Activated naive CD4-positive, alpha-beta T cell treated with anti-CD3 and anti-CD28 coated beads, Interleukin-2, amount 50 U/mL, for 24 hours (primary cell): ENCODE results near the gene ICE2.

Experiments used
- H3K27ac Mint-ChIP-seq: one replicate; pipeline ENCODE4 v1.8.0; 2021; ENCODE audit warnings: mild to moderate bottlenecking, mixed read lengths
- H3K27me3 Mint-ChIP-seq: one replicate; pipeline ENCODE4 v1.8.0; 2021; ENCODE audit warnings: mixed read lengths
- H3K36me3 Mint-ChIP-seq: one replicate; pipeline ENCODE4 v1.8.0; 2021; ENCODE audit warnings: mixed read lengths
- H3K4me1 Mint-ChIP-seq: one replicate; pipeline ENCODE4 v1.8.0; 2021; ENCODE audit warnings: mixed read lengths
- H3K4me3 Mint-ChIP-seq: one replicate; pipeline ENCODE4 v1.8.0; 2021; ENCODE audit warnings: mild to moderate bottlenecking, mixed read lengths
- H3K9me3 Mint-ChIP-seq: one replicate; pipeline ENCODE4 v1.8.0; 2021; ENCODE audit warnings: mixed read lengths

Gene ICE2

GRCh38 chr15:60394689-60395097 is 84.2 kb downstream of the ICE2 start:
- Mint-ChIP-seq H3K4me3 (no peak overlapping the region), H3K36me3 (no peaks in the 10 kb centered on the region), H3K27me3 (no peaks in the 10 kb centered on the region), H3K27ac (no peak overlapping the region), H3K9me3 (no peaks in the 10 kb centered on the region), H3K4me1 (peaks cover 36% of the 10 kb centered on the region)

- H3K27ac Mint-ChIP-seq = no peak overlapping the region
- no peaks in the 10 kb centered on the region for H3K27me3 Mint-ChIP-seq
- no peaks in the 10 kb centered on the region for H3K9me3 Mint-ChIP-seq
- H3K36me3 Mint-ChIP-seq = no peaks in the 10 kb centered on the region
- H3K4me1 Mint-ChIP-seq = peaks cover 37% of the 10 kb centered on the region
- H3K4me3 Mint-ChIP-seq = no peak overlapping the region
Observed at GRCh38 chr15:60392986-60393790, 85.8 kb downstream of the ICE2 start.

DNA sequence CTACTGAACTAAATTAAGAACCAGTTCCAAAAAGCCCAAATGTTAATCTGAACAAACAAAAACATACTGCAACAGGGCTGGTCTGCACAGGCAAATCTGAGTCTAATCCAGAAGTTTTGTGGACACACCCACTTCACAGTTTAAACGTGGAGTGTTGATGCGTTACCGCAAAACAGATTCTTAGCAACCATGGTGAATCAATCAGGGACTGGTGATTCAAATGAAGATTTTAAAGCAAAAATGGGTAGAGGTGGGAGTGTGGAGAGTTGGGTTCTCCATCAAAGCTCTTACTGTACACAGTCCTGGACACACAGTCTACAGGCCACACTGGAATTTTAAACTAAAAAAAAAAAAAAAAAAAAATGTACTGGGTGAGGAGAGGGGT is 86.3 kb downstream of the ICE2 start:
- Mint-ChIP-seq H3K27me3 (no peaks in the 10 kb centered on the region), H3K9me3 (no peaks in the 10 kb centered on the region), H3K4me3 (no peak overlapping the region), H3K27ac (no peak overlapping the region), H3K4me1 (peaks cover 37% of the 10 kb centered on the region), H3K36me3 (no peaks in the 10 kb centered on the region)

DNA sequence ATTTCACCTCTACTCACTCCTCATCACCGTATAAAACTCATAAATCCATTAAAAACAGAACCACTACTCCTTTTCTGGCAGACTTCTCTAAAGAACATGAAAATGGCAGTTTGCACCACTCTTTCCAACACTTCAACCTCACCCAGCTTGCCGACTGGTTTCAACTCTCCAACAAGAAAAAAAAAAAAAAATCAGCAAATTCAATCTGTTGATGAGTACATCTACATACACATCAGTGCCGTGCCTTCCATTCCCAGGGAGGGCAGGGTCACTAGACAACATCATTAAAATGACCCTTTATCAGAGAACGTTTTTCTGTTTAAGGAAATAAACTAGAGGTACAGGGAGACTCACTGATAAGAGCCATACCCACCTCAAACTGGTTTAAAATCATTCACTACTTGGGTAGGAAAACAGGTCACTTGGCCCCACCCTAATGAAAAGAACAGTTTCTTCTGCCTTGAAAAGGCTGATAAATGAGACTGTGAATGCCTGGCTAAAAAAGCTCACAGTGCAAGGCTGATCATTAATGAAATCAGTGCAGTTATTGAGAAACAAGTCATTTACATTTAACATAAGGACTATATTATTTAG is 87.1 kb downstream of the ICE2 start:
- Mint-ChIP-seq H3K36me3 (no peaks in the 10 kb centered on the region), H3K9me3 (no peaks in the 10 kb centered on the region), H3K4me1 (peaks cover 33% of the 10 kb centered on the region), H3K27me3 (no peaks in the 10 kb centered on the region), H3K27ac (no peak overlapping the region), H3K4me3 (no peak overlapping the region)

DNA sequence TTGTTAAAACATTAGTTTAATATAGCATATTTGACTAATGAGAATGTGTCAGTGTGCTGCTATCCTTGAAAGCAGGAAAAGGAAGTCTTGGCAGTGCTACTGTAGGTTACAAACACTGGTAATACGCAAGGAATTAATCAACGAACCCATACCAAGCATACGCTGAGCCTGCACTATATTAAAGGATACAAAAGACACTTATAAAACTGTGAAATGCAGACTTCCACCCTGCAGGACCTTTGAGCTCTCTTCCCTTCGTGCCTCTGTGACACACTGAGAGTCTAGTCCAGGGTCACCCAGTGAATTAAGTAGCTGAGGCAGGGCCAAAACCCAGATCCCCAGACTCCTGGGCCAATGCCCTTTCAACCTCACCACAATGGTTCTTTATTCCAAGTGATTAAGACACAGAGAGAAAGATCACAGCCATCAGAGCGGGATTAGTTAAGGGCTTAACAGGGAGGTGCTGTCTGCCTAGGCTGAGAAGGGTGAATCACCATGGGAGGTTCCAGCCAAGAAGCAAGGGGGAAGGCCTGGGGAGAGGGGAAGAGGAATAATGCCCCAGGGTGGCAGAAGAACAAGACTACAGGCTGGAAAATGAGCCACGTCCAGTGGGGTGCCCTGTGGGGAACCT is 88.0 kb downstream of the ICE2 start:
- no peaks in the 10 kb centered on the region for H3K36me3 Mint-ChIP-seq
- no peak overlapping the region for H3K27ac Mint-ChIP-seq
- no peaks in the 10 kb centered on the region for H3K9me3 Mint-ChIP-seq
- H3K4me1 Mint-ChIP-seq = peaks cover 30% of the 10 kb centered on the region
- no peaks in the 10 kb centered on the region for H3K27me3 Mint-ChIP-seq
- H3K4me3 Mint-ChIP-seq = no peak overlapping the region

- Mint-ChIP-seq H3K4me1 (peaks cover 30% of the 10 kb centered on the region), H3K36me3 (no peaks in the 10 kb centered on the region), H3K27me3 (no peaks in the 10 kb centered on the region), H3K9me3 (no peaks in the 10 kb centered on the region), H3K27ac (no peak overlapping the region), H3K4me3 (no peak overlapping the region)
Observed at GRCh38 chr15:60390231-60390630, 88.7 kb downstream of the ICE2 start.

GRCh38 chr15:60389261-60390077 is 89.5 kb downstream of the ICE2 start:
- Mint-ChIP-seq H3K27ac (no peak overlapping the region), H3K4me1 (peaks cover 30% of the 10 kb centered on the region), H3K4me3 (peak overlapping the region; percentile 19), H3K36me3 (no peaks in the 10 kb centered on the region), H3K9me3 (no peaks in the 10 kb centered on the region), H3K27me3 (no peaks in the 10 kb centered on the region)

GRCh38 chr15:60387321-60387720 is 91.6 kb downstream of the ICE2 start:
- H3K9me3 Mint-ChIP-seq = no peaks in the 10 kb centered on the region
- no peak overlapping the region for H3K4me3 Mint-ChIP-seq
- H3K27me3 Mint-ChIP-seq = no peaks in the 10 kb centered on the region
- peaks cover 20% of the 10 kb centered on the region for H3K4me1 Mint-ChIP-seq
- H3K27ac Mint-ChIP-seq = no peak overlapping the region
- H3K36me3 Mint-ChIP-seq = peaks cover 5% of the 10 kb centered on the region

DNA sequence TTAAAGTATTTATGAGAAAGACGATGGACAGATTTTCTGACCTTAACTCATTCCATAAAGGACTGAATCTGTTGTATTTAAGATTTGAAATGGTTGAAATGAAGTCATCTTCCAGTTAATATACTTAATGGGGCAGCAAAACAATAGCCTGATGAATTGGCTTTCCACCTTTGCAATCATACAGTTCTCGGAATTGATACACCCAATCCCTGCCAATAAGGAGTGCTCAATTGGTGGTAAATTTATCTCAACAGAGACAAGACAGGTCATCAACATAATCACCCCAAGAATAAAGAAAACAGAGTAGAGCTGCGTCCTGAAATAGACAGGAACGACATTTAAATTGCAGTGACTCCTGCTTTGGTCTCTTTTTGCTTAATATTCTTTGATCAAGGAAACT is 92.3 kb downstream of the ICE2 start:
- Mint-ChIP-seq H3K36me3 (peaks cover 5% of the 10 kb centered on the region), H3K27ac (no peak overlapping the region), H3K4me1 (peaks cover 20% of the 10 kb centered on the region)

DNA sequence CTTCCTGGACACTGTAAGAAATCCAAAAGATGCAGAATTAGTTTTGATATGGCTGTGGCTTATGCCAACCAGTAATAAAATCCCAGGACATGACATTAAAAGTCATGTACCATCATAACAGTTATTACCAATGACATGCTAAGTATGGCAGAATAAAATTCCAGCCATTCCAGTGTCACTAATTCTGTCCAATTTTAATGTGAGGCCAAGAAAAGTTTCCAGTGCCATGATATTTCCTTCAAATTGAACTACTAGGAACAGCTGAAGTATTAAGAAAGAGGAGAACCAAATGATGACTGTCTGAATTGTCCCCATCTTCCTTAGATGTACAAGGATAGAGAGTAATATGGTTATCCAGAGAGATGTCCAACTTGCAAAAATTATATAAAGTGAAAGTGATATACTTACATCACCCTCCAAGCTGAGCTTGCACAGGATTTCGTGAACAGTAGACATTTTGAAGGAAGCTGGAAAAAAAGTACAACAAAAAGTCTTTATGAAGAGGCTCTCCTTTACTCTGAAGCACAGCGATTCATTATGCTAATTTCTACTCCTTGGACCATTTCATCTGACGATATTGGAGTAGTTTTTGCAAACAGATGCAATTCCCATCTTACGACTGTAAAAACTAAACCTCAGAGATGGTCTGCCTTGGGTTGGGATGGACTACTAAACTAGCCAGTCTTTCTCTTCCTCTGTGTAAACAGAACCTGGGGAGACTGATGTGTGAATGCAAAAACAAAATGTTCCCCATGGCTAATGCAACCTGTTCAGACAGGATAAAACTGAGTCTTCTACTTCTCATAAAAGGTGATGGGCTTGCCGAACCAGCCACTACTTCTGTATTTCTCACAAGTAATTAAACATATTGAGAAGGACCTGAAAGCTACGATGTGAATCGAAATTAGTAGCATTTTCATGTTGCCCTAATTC is 93.1 kb downstream of the ICE2 start:
- no peaks in the 10 kb centered on the region for H3K27me3 Mint-ChIP-seq
- peaks cover 20% of the 10 kb centered on the region for H3K4me1 Mint-ChIP-seq
- H3K27ac Mint-ChIP-seq = no peak overlapping the region
- peaks cover 10% of the 10 kb centered on the region for H3K36me3 Mint-ChIP-seq
- H3K9me3 Mint-ChIP-seq = no peaks in the 10 kb centered on the region
- no peak overlapping the region for H3K4me3 Mint-ChIP-seq

More for the DNA sequence above, 92.3 kb downstream of the ICE2 start:
- Mint-ChIP-seq H3K9me3 (no peaks in the 10 kb centered on the region), H3K4me3 (no peak overlapping the region), H3K27me3 (no peaks in the 10 kb centered on the region)

DNA sequence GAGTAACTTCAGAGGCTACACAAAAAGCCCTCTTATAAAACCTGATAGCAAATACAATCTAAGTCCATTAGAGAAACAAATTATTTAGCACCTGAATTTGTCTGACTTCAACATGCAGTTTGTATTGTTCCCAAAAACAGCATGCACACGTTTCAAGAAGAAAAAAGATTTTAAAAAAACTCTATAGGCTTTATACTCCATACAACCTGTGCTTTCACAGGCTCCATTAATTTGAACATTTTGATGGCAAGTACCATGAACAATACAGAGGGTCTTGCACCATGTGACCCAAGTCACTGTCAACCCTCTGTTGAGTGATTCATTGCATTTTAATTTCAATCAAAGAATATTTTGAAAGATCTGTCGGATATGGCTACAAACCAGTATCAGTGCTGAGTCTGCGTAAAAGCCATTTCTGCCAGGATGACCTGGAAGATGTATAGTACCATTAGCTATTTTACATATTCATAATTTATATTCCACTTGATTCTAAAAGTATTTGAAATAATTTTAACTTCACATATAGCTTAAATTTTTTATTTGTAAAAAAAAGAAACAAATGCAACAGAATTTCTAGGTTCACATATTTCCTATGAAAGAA is 94.3 kb downstream of the ICE2 start:
- peaks cover 13% of the 10 kb centered on the region for H3K4me1 Mint-ChIP-seq
- H3K36me3 Mint-ChIP-seq = peaks cover 10% of the 10 kb centered on the region
- H3K9me3 Mint-ChIP-seq = no peaks in the 10 kb centered on the region
- H3K27me3 Mint-ChIP-seq = no peaks in the 10 kb centered on the region
- H3K27ac Mint-ChIP-seq = no peak overlapping the region
- no peak overlapping the region for H3K4me3 Mint-ChIP-seq

DNA sequence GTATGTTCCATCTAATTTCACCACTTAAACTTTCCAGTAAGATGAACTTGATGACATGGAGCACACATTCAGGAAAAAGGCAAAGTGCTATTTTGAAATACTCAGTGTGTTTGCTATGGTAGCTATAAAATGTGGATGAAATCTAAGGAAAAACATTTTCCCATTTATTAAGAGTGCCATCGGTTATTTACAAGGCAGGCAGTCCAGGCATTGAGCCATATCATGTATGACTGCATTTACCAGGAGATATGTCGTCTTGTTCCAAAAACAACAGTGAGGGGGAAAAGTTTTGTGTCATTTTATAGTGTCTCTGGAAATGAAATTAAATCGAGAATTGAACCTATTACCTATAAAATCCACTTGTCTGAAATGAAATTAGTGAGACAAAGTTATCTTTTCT is 94.9 kb downstream of the ICE2 start:
- peaks cover 10% of the 10 kb centered on the region for H3K36me3 Mint-ChIP-seq
- no peaks in the 10 kb centered on the region for H3K27me3 Mint-ChIP-seq
- H3K4me1 Mint-ChIP-seq = peaks cover 7% of the 10 kb centered on the region
- no peak overlapping the region for H3K4me3 Mint-ChIP-seq
- H3K9me3 Mint-ChIP-seq = no peaks in the 10 kb centered on the region
- no peak overlapping the region for H3K27ac Mint-ChIP-seq

DNA sequence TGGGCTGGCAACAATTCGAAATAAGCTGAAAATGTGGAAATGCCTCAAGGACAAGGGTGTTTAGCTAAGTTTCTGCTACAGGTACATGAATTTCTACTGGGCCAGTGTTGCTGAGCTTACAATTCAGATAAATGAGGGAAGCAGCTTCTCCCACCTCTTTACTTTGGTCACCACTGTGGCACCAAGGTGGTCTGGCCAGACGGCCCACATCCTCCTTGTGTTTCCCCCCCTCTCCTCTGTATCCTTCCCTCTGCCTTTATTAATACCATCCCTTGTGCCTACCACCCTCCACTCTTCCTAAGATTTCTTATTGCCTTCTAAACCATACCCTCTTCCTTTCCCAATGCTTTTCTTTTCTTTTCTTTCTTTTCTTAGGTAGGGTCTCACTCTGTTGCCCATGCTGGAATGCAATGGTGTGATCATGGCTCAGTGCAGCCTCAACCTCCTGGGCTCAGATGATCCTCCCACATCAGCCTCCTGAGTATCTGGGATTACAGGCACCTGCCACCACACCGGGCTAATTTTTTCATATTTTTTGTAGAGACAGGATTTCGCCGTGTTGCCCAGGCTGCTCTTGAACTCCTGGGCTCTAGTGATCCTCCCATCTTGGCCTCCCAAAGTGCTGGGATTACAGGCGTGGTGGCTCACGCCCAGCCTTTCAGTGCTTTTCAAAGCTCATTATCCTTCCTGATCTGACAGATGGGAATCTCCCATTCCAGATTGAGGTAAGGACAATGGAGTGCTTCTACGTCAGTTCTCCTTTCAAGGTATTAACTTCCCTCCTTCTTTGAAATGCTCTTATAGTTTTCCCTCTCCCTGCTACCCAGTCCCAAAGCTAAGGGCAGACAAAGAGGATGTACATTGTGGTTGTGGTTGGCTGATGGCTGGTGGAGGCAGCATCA is 95.9 kb downstream of the ICE2 start:
- peaks cover 10% of the 10 kb centered on the region for H3K36me3 Mint-ChIP-seq
- H3K4me3 Mint-ChIP-seq = no peak overlapping the region
- H3K9me3 Mint-ChIP-seq = no peaks in the 10 kb centered on the region
- no peaks in the 10 kb centered on the region for H3K27me3 Mint-ChIP-seq
- no peaks in the 10 kb centered on the region for H3K4me1 Mint-ChIP-seq
- H3K27ac Mint-ChIP-seq = no peak overlapping the region
